Activated gamma-delta T cell (primary cell): ENCODE results near the gene IQCK.
"Not testable (repeated sequence)": the region's sequence is repeated elsewhere in the genome, so short reads cannot be mapped to it uniquely, and the experiment has no call there.

Experiments used
- DNase-seq: peaks from one replicate; lab custom pipeline; 2025; lab: John Stamatoyannopoulos, UW

IQCK gene

GRCh38 chr16:19757762-19758595 lies 39.9 kb downstream of the IQCK start:
- no peak for DNase-seq

GRCh38 chr16:19760356-19761060 lies 42.4 kb downstream of the IQCK start:
- DNase-seq: no peak

GRCh38 chr16:19765860-19766553 lies 47.9 kb downstream of the IQCK start:
- no peak for DNase-seq

- no peak for DNase-seq
Measured at GRCh38 chr16:19766554-19766884, 48.4 kb downstream of the IQCK start.

GRCh38 chr16:19766988-19767387 lies 48.9 kb downstream of the IQCK start:
- DNase-seq: no peak

- no peak for DNase-seq
Measured at GRCh38 chr16:19767497-19767896, 49.4 kb downstream of the IQCK start.

GRCh38 chr16:19769239-19769638 lies 51.2 kb downstream of the IQCK start:
- DNase-seq: no peak

- no peak for DNase-seq
Measured at GRCh38 chr16:19771040-19771439, 53.0 kb downstream of the IQCK start.

- no peak for DNase-seq
Measured at GRCh38 chr16:19771796-19772195, 53.7 kb downstream of the IQCK start.

GRCh38 chr16:19774024-19774423 lies 56.0 kb downstream of the IQCK start:
- no peak for DNase-seq

- DNase-seq: no peak
Measured at GRCh38 chr16:19776147-19776546, 58.1 kb downstream of the IQCK start.

GRCh38 chr16:19776565-19776964 lies 58.5 kb downstream of the IQCK start:
- no peak for DNase-seq

GRCh38 chr16:19780321-19780720 lies 62.2 kb downstream of the IQCK start:
- DNase-seq: no peak

GRCh38 chr16:19781226-19781625 lies 63.2 kb downstream of the IQCK start:
- DNase-seq: no peak

GRCh38 chr16:19783363-19784182 lies 65.5 kb downstream of the IQCK start:
- no peak for DNase-seq

GRCh38 chr16:19784183-19784736 lies 66.2 kb downstream of the IQCK start:
- no peak for DNase-seq

- no peak for DNase-seq
Measured at GRCh38 chr16:19785081-19785480, 67.0 kb downstream of the IQCK start.

- no peak for DNase-seq
Measured at GRCh38 chr16:19785512-19786130, 67.5 kb downstream of the IQCK start.

GRCh38 chr16:19801369-19801768 lies 83.3 kb downstream of the IQCK start:
- not testable (repeated sequence) for DNase-seq

- not testable (repeated sequence) for DNase-seq
Measured at GRCh38 chr16:19801824-19802223, 83.8 kb downstream of the IQCK start.

GRCh38 chr16:19802612-19803011 lies 84.5 kb downstream of the IQCK start:
- DNase-seq: no peak
